Keratinocyte (primary cell): Measurements from ENCODE around the gene MAN1C1.

Experiments used
- EZH2 ChIP-seq: IDR thresholded peaks from one replicate; pipeline ENCODE4 v1.6.1; 2012; ENCODE audit warnings: inconsistent platforms, mild to moderate bottlenecking, low read length, moderate library complexity
- TF ChIP-seq, protein P1 (sequence below), 3 experiments: IDR thresholded peaks in 1 of 3; conservative IDR thresholded peaks in 1 of 3; optimal IDR thresholded peaks in 1 of 3; 2 replicates in 2 of 3; 3 replicates in 1 of 3; pipeline versions ENCODE3 to v1.5.1; 2011; ENCODE audit warnings: low read length in 3 of 3, mild to moderate bottlenecking in 3 of 3, moderate library complexity in 2 of 3, control low read depth in 1 of 3, inconsistent platforms in 1 of 3; ENCODE audit not compliant: insufficient read depth in 2 of 3; ENCODE audit errors: extremely low read depth in 1 of 3

DNA sequence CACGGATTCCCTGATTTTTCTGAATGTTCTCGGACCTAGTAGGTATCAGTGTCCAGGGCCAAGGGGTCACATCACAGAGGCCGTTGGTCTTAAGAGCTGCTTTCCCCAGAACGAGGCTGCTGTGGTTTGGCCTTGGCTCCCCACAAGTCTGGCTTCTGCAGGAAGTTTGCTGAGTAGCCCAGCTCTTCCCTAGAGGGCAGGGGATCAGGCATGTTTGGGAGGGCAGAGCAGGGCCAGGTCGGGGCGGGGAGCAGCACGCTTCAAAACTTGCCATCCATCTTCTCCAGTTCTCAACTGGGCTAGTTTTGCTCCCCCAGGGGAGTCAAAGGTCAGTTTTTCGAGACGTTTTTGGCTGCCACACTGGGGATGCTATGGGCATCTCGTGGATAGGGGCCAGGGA is 37.0 kb downstream of the MAN1C1 start:
- TF ChIP-seq, protein P1, sequence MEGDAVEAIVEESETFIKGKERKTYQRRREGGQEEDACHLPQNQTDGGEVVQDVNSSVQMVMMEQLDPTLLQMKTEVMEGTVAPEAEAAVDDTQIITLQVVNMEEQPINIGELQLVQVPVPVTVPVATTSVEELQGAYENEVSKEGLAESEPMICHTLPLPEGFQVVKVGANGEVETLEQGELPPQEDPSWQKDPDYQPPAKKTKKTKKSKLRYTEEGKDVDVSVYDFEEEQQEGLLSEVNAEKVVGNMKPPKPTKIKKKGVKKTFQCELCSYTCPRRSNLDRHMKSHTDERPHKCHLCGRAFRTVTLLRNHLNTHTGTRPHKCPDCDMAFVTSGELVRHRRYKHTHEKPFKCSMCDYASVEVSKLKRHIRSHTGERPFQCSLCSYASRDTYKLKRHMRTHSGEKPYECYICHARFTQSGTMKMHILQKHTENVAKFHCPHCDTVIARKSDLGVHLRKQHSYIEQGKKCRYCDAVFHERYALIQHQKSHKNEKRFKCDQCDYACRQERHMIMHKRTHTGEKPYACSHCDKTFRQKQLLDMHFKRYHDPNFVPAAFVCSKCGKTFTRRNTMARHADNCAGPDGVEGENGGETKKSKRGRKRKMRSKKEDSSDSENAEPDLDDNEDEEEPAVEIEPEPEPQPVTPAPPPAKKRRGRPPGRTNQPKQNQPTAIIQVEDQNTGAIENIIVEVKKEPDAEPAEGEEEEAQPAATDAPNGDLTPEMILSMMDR (optimal IDR thresholded peaks at IDR 0.05 in 1 of 3, IDR thresholded peaks at IDR 0.05 in 1 of 3, conservative IDR thresholded peaks at IDR 0.05 in 1 of 3; ENCODE audit: extremely low read depth in 1 of 3, insufficient read depth in 2 of 3, low read length in 3 of 3), result no peak
- TF ChIP-seq EZH2, result no peak
